ENCODE measurements around the gene PPARD. TPM values are rescaled to one million over a fixed set of nuclear protein-coding genes. Genes with fewer than 3 reads are reported as not detected.

Gene PPARD
- total RNA-seq, 1 donor from 2014 or later = 33.8 TPM

DNA sequence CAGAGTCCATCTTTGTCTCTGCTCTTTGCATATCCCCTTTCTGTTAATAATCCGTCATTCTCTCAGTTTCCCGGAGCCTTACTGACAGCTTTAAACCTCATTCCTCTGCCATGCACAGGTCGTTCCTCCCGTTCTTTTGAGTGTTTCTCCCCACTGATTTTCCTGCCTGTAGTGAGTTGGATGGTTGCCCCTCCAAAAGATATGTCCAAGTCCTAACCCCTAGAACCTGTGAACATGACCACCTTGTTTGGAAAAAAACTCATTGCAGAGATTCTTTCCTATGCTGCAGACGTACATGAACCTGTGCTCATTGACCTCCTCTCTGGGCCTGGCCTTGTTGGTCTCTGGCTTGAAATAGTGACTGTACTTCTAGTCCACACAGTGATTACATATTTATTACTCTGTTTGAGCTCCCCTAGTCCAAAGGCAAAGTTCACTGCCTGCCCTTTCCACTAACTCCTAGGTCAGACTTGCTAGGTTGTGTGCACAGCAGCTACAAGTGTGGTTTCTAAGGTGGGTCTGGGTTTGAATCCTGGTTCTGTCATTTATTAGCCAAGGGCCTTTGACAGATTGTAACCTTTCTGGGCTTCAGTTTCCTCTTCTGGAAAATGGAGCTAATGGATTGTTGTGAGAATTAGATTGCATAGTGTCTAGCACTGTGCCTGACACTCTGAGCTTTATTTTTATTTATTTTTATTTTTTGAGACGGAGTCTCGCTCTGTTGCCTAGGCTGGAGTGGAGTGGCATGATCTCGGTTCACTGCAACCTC is 29.3 kb downstream of the PPARD start:
- no peak overlapping the region for H3K4me3 Mint-ChIP-seq (ENCODE audit: unreplicated experiment)
- TF ChIP-seq CTCF (IDR thresholded peaks at IDR 0.05) = no peak
- H3K4me1 Mint-ChIP-seq (ENCODE audit: unreplicated experiment) = peaks cover 54% of the 10 kb centered on the region
- H3K27ac Mint-ChIP-seq (ENCODE audit: unreplicated experiment) = peak overlapping the region; percentile 99
- no peaks in the 10 kb centered on the region for H3K27me3 Mint-ChIP-seq (ENCODE audit: unreplicated experiment)
- DNase-seq (ENCODE audit: extremely low spot score, unreplicated experiment) = no peak
- H3K9me3 Mint-ChIP-seq (ENCODE audit: unreplicated experiment) = no peaks in the 10 kb centered on the region
- peaks cover 13% of the 10 kb centered on the region for H3K36me3 Mint-ChIP-seq (ENCODE audit: unreplicated experiment)

- Mint-ChIP-seq H3K27me3 (ENCODE audit: unreplicated experiment) (no peaks in the 10 kb centered on the region), H3K4me1 (ENCODE audit: unreplicated experiment) (peaks cover 50% of the 10 kb centered on the region), H3K9me3 (ENCODE audit: unreplicated experiment) (no peaks in the 10 kb centered on the region), H3K4me3 (ENCODE audit: unreplicated experiment) (no peak overlapping the region), H3K27ac (ENCODE audit: unreplicated experiment) (no peak overlapping the region), H3K36me3 (ENCODE audit: unreplicated experiment) (peaks cover 9% of the 10 kb centered on the region)
- DNase-seq (ENCODE audit: extremely low spot score, unreplicated experiment) = no peak
- TF ChIP-seq CTCF (IDR thresholded peaks at IDR 0.05) = no peak
These were observed 30.3 kb downstream of the PPARD start for GRCh38 chr6:35372633-35373032.

GRCh38 chr6:35376281-35376680 is 33.9 kb downstream of the PPARD start:
- TF ChIP-seq CTCF (IDR thresholded peaks at IDR 0.05) = no peak
- Mint-ChIP-seq H3K4me1 (ENCODE audit: unreplicated experiment) (peaks cover 23% of the 10 kb centered on the region), H3K9me3 (ENCODE audit: unreplicated experiment) (no peaks in the 10 kb centered on the region), H3K27ac (ENCODE audit: unreplicated experiment) (peak overlapping the region; percentile 12), H3K36me3 (ENCODE audit: unreplicated experiment) (peaks cover 9% of the 10 kb centered on the region), H3K27me3 (ENCODE audit: unreplicated experiment) (no peaks in the 10 kb centered on the region), H3K4me3 (ENCODE audit: unreplicated experiment) (no peak overlapping the region)
- no peak for DNase-seq (ENCODE audit: extremely low spot score, unreplicated experiment)

- DNase-seq (ENCODE audit: extremely low spot score, unreplicated experiment) = no peak
- Mint-ChIP-seq H3K27ac (ENCODE audit: unreplicated experiment) (peak overlapping the region; percentile 47), H3K4me1 (ENCODE audit: unreplicated experiment) (peaks cover 19% of the 10 kb centered on the region)
These were observed 34.6 kb downstream of the PPARD start for GRCh38 chr6:35377002-35377401.

More at GRCh38 chr6:35377002-35377401, 34.6 kb downstream of the PPARD start:
- Mint-ChIP-seq H3K27me3 (ENCODE audit: unreplicated experiment) (no peaks in the 10 kb centered on the region), H3K9me3 (ENCODE audit: unreplicated experiment) (no peaks in the 10 kb centered on the region), H3K36me3 (ENCODE audit: unreplicated experiment) (peaks cover 9% of the 10 kb centered on the region), H3K4me3 (ENCODE audit: unreplicated experiment) (no peak overlapping the region)
- TF ChIP-seq CTCF (IDR thresholded peaks at IDR 0.05) = no peak
